Subcutaneous abdominal adipose tissue (tissue), 5 donors: ENCODE measurements around the gene ST8SIA5.

Experiments
- H3K27ac ChIP-seq: one replicate; pipeline ENCODE4 v1.7.0; 2013; ENCODE audit warnings: low read depth, mild to moderate bottlenecking, inconsistent platforms, low read length, moderate library complexity
- H3K27me3 ChIP-seq, 5 donors: one replicate each; pipeline ENCODE4 v1.7.0; 2013; ENCODE audit warnings: low read length in 5 of 5, inconsistent platforms in 1 of 5; ENCODE audit not compliant: control insufficient read depth in 5 of 5, insufficient read depth in 4 of 5
- H3K36me3 ChIP-seq, 5 donors: one replicate each; pipeline ENCODE4 v1.7.0; 2013; ENCODE audit warnings: low read length in 5 of 5; ENCODE audit not compliant: control insufficient read depth in 5 of 5, insufficient read depth in 5 of 5
- H3K4me1 ChIP-seq, 5 donors: one replicate each; pipeline ENCODE4 v1.7.0; 2013; ENCODE audit warnings: low read length in 5 of 5, mild to moderate bottlenecking in 3 of 5, moderate library complexity in 1 of 5; ENCODE audit not compliant: control insufficient read depth in 5 of 5, insufficient read depth in 5 of 5
- H3K4me3 ChIP-seq, 5 donors: one replicate each; pipeline ENCODE4 v1.7.0; 2013; ENCODE audit warnings: low read length in 5 of 5, low read depth in 1 of 5
- H3K9ac ChIP-seq, 5 donors: one replicate each; pipeline ENCODE4 v1.7.0; 2013; ENCODE audit warnings: low read length in 5 of 5, mild to moderate bottlenecking in 4 of 5, moderate library complexity in 3 of 5
- H3K9me3 ChIP-seq, 5 donors: one replicate each; pipeline ENCODE4 v1.7.0; 2013; ENCODE audit warnings: low read length in 5 of 5; ENCODE audit not compliant: control insufficient read depth in 5 of 5
- donor health status: healthy.
- donor health status: healthy.
- donor health status: healthy.
- donor health status: healthy.
- donor health status: healthy.

ST8SIA5 gene

DNA sequence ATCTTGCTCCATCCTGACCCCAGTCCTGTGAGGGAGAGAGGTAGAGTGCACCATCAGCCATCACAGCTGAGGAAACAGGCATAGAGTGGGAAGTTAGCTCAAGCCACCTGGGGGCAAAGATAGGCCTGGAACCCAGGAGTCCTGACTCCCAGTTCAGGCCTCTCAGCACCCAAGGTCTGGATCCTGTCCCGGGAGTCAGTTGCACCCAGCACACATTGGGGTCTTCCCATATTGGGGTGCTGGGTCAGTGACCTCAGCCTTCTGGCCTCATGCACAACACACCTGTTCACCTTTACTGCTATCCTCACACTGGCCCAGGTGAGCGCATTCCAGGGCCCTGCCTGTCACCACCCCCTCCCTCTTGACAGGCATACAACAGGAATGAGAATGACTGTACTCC, 24.7 kb downstream of the ST8SIA5 start:
- Histone ChIP-seq H3K36me3 (no peaks in the 10 kb centered on the region), H3K4me1 (no peaks in the 10 kb centered on the region), H3K4me3 (no peak overlapping the region), H3K27me3 (no peaks in the 10 kb centered on the region), H3K9me3 (peaks cover 13 to 40% (median 27%) of the 10 kb centered on the region in 5 donors), H3K9ac (no peak overlapping the region), H3K27ac (no peak overlapping the region)

GRCh38 chr18:46731316-46731715, 25.5 kb downstream of the ST8SIA5 start:
- peaks cover 13 to 40% (median 27%) of the 10 kb centered on the region in 5 donors for H3K9me3 ChIP-seq
- no peak overlapping the region for H3K27ac ChIP-seq
- no peak overlapping the region for H3K9ac ChIP-seq
- H3K36me3 ChIP-seq, result no peaks in the 10 kb centered on the region
- H3K4me1 ChIP-seq, result no peaks in the 10 kb centered on the region
- peak overlapping the region in 1 of 5 donors; percentile 20 for H3K4me3 ChIP-seq
- no peaks in the 10 kb centered on the region for H3K27me3 ChIP-seq

DNA sequence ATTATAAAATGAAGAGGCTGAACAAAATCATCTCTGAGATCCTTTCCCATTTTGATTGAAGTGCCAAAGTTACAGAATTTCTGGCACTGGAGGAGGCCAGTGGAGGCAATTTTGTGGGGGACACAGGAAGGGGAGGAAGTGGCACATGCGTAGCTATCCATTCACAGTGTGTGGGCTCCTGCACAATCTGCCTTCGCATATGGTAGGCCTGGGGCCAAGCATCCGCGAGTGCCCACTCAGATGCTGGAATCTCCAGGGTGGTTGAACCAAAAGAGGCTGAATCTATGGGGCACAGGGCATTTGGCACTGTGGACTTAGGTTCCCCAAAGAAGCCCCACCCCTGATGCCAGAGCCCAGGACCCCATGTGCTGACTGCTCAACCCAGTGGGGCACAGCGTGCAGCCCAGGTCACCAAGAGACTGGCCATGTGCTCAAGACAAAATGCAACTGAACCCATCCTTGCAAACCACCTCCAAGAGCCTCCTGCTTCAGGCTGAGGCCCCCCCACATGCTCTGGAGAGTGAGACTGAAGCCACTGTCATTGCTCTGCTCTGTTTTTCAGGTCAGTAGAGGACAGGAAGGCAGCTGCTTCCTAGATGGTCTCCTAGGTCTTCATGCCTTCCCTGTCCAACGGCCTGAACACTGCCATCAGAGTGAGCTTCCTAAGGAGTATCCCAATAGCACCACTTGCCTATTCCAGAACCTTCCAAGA, 28.5 kb downstream of the ST8SIA5 start:
- H3K27ac ChIP-seq, result no peak overlapping the region
- H3K36me3 ChIP-seq, result no peaks in the 10 kb centered on the region
- H3K9me3 ChIP-seq, result peaks cover 13 to 40% (median 27%) of the 10 kb centered on the region in 5 donors
- no peaks in the 10 kb centered on the region for H3K4me1 ChIP-seq
- H3K4me3 ChIP-seq, result no peak overlapping the region
- H3K9ac ChIP-seq, result no peak overlapping the region
- H3K27me3 ChIP-seq, result no peaks in the 10 kb centered on the region

DNA sequence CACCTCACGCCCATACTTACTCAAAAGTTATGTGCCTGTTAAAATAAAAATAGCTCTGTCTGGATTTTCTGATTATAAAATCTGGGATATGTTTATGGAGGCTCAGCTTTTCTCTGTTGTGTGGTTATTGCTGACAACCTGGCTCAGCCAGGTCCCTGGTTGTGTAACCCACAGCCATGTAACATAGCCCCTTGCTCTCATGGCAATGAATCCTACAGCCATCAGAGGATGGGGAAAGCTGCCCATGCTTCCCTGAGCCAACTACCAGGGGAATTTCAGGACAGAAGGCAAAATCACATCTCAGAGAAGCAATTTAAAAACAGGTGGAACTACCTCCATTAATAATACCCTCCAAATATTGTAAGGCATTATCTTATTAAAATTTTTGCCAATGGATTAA, 29.7 kb downstream of the ST8SIA5 start:
- H3K4me3 ChIP-seq, result no peak overlapping the region
- H3K9ac ChIP-seq, result no peak overlapping the region
- no peaks in the 10 kb centered on the region for H3K36me3 ChIP-seq
- no peak overlapping the region for H3K27ac ChIP-seq
- H3K9me3 ChIP-seq, result peaks cover 13 to 37% (median 27%) of the 10 kb centered on the region in 5 donors
- H3K27me3 ChIP-seq, result no peaks in the 10 kb centered on the region
- H3K4me1 ChIP-seq, result no peaks in the 10 kb centered on the region

DNA sequence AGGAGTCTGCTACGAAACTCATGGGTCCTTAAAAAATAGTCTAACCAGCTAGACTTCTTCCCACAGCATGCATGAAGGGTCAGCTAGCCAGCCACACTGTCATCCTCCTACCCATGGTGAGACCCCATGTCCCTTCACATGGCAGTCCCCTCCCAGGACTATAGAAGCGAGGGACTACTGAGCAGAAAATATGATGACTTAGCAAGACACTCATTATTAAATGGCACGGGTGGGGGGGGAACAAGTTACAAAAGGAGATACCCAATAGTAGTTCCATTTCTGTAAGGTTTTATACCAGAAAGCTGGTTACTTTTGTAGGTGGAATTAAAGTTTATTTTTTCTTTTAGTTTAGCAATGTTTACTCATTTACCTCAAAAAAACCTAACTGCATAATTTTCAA, 31.5 kb downstream of the ST8SIA5 start:
- Histone ChIP-seq H3K4me3 (no peak overlapping the region), H3K4me1 (no peaks in the 10 kb centered on the region), H3K9me3 (peaks cover 6 to 18% (median 15%) of the 10 kb centered on the region in 5 donors), H3K9ac (no peak overlapping the region), H3K27ac (no peak overlapping the region), H3K36me3 (no peaks in the 10 kb centered on the region), H3K27me3 (no peaks in the 10 kb centered on the region)

DNA sequence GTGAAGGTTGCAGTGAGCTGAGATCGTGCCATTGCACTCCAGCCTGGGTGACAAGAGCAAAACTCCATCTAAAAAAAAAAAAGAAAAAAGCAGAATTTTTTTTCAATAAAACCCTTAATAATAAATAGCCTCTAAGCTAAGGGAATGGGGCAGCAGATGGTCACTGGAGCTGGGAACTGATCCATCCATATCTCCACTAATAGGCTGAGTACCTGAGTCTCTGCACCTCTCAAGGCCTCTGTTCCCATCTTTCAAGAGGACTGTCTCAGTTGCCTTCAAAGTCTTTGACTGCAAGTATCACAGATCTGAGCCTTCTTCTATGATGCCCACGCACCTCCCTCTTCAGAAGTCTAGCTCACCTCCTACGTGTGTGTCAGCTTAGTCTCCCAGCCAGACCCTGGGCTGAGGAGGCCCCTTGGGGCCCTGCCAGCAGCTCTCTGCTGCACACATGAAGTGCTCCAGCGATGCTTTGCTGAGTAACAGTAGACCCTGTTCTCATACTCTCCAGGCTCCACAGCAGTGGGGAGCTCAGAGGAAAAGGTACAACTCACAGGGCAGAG, 32.9 kb downstream of the ST8SIA5 start:
- peaks cover 0 to 5% (median 3%) of the 10 kb centered on the region in 5 donors for H3K9me3 ChIP-seq
- H3K9ac ChIP-seq, result no peak overlapping the region
- H3K36me3 ChIP-seq, result no peaks in the 10 kb centered on the region
- H3K4me3 ChIP-seq, result no peak overlapping the region
- H3K4me1 ChIP-seq, result peaks cover 0 to 7% (median 5%) of the 10 kb centered on the region in 5 donors
- no peaks in the 10 kb centered on the region for H3K27me3 ChIP-seq
- no peak overlapping the region for H3K27ac ChIP-seq

GRCh38 chr18:46722051-46722450, 34.8 kb downstream of the ST8SIA5 start:
- H3K9ac ChIP-seq, result no peak overlapping the region
- H3K9me3 ChIP-seq, result no peaks in the 10 kb centered on the region
- no peak overlapping the region for H3K4me3 ChIP-seq
- H3K27ac ChIP-seq, result no peak overlapping the region
- no peaks in the 10 kb centered on the region for H3K27me3 ChIP-seq
- no peaks in the 10 kb centered on the region for H3K36me3 ChIP-seq
- peaks cover 0 to 13% (median 11%) of the 10 kb centered on the region in 5 donors for H3K4me1 ChIP-seq

DNA sequence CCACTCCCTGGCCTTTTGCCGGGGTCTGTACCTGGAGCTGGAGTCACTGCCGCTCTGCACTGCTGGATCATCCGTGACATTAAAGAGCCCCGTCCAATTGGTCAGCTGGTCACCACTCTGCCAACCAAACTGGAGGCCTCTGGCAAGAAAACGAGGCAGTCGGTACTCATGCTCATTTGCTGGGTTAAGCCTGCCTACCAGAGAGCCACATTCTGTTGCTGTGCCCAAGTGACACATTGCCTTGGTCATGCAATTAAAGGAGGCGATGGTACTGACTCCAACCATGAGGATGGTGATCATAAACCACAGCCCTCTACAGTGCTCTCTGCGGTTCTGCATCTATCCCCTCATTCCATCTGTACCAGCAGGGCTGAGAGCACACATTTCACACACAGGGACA, 35.5 kb downstream of the ST8SIA5 start:
- Histone ChIP-seq H3K9ac (no peak overlapping the region), H3K36me3 (no peaks in the 10 kb centered on the region), H3K4me3 (no peak overlapping the region), H3K4me1 (peaks cover 0 to 13% (median 11%) of the 10 kb centered on the region in 5 donors), H3K27ac (no peak overlapping the region), H3K9me3 (no peaks in the 10 kb centered on the region), H3K27me3 (no peaks in the 10 kb centered on the region)

- H3K9me3 ChIP-seq, result no peaks in the 10 kb centered on the region
- peaks cover 0 to 13% (median 11%) of the 10 kb centered on the region in 5 donors for H3K4me1 ChIP-seq
- no peak overlapping the region for H3K4me3 ChIP-seq
- H3K27me3 ChIP-seq, result no peaks in the 10 kb centered on the region
- H3K27ac ChIP-seq, result no peak overlapping the region
- H3K9ac ChIP-seq, result no peak overlapping the region
- H3K36me3 ChIP-seq, result no peaks in the 10 kb centered on the region
These were observed 36.3 kb downstream of the ST8SIA5 start for GRCh38 chr18:46720521-46720920.

GRCh38 chr18:46720092-46720491, 36.8 kb downstream of the ST8SIA5 start:
- H3K9me3 ChIP-seq, result no peaks in the 10 kb centered on the region
- H3K36me3 ChIP-seq, result no peaks in the 10 kb centered on the region
- no peak overlapping the region for H3K27ac ChIP-seq
- no peak overlapping the region for H3K9ac ChIP-seq
- H3K4me1 ChIP-seq, result peaks cover 0 to 13% (median 11%) of the 10 kb centered on the region in 5 donors
- no peaks in the 10 kb centered on the region for H3K27me3 ChIP-seq
- no peak overlapping the region for H3K4me3 ChIP-seq
